PC-3 (cell line): ENCODE results near the gene TNRC18.
"Not testable (repeated sequence)": the region's sequence is repeated elsewhere in the genome, so short reads cannot be mapped to it uniquely, and the experiment has no call there.

Experiments used
- EZH2 ChIP-seq: fragments of 300-600 bp; sonication (generic); IDR thresholded peaks from one replicate; pipeline ENCODE4 v1.6.1; 2017; ENCODE audit warnings: antibody characterized with exemption, mild to moderate bottlenecking, low read length; ENCODE audit not compliant: unreplicated experiment
- TF ChIP-seq, protein P1 (sequence below): fragments of 300-600 bp; sonication (generic); conservative IDR thresholded peaks from 2 replicates; pipeline ENCODE4 v1.5.1; 2017; ENCODE audit warnings: antibody characterized with exemption, low read depth, mild to moderate bottlenecking, low read length

DNA sequence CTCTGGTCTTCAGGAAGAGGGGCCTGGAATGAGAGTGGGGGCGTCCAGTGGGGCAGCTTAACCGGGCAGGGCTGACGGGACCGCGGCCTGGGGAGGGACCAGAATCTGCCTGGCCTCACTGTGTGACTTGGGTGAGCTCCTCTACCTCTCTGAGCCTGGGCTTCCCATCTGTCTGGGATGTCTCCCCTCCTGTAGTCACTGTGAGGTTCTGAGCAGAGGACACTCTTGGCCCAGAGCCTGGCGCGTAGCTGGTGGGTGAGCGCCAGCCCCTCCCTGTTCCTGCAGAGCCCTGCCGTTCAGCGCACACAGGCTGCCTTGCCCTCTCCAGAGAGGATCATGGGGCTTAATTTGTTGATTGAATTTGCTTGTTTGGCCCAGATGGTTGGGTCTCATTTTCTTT, 148.1 kb downstream of the TNRC18 start:
- TF ChIP-seq, protein P1, sequence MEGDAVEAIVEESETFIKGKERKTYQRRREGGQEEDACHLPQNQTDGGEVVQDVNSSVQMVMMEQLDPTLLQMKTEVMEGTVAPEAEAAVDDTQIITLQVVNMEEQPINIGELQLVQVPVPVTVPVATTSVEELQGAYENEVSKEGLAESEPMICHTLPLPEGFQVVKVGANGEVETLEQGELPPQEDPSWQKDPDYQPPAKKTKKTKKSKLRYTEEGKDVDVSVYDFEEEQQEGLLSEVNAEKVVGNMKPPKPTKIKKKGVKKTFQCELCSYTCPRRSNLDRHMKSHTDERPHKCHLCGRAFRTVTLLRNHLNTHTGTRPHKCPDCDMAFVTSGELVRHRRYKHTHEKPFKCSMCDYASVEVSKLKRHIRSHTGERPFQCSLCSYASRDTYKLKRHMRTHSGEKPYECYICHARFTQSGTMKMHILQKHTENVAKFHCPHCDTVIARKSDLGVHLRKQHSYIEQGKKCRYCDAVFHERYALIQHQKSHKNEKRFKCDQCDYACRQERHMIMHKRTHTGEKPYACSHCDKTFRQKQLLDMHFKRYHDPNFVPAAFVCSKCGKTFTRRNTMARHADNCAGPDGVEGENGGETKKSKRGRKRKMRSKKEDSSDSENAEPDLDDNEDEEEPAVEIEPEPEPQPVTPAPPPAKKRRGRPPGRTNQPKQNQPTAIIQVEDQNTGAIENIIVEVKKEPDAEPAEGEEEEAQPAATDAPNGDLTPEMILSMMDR = not testable (repeated sequence)
- not testable (repeated sequence) for TF ChIP-seq EZH2
